C4-2B (cell line): ENCODE data around the gene HELZ.
"Not testable (repeated sequence)": the region's sequence is repeated elsewhere in the genome, so short reads cannot be mapped to it uniquely, and the experiment has no call there.

Experiments used
- CTCF ChIP-seq: fragments of 450-650 bp; conservative IDR thresholded peaks from 2 replicates; pipeline ENCODE4 v1.5.1; 2017; ENCODE audit warnings: mild to moderate bottlenecking
- ZFX ChIP-seq: fragments of 450-650 bp; IDR thresholded peaks from 2 replicates; pipeline ENCODE4 v1.6.1; 2017

- not testable (repeated sequence) for TF ChIP-seq CTCF, ZFX
These were observed 140.4 kb downstream of the HELZ start for GRCh38 chr17:67104641-67105040.
